SK-N-SH treated with all-trans-retinoic acid at 6 μM for 48 hours (cell line): ENCODE data around the gene SETDB2.

Source experiments
- ATAC-seq: fragments of 200-7000 bp; cut with Tn5 transposase; 3 replicates; pipeline ENCODE4 v1.9.1; 2020; ENCODE audit warnings: mild to moderate bottlenecking, moderate library complexity
- BACH2 ChIP-seq: fragments of 250-450 bp; sonication (Bioruptor Pico); IDR thresholded peaks from 2 replicates; pipeline ENCODE4 v1.9.0; 2021; ENCODE audit warnings: mild to moderate bottlenecking, borderline replicate concordance
- CREB5 ChIP-seq: fragments of 250-450 bp; sonication (Bioruptor Pico); IDR thresholded peaks from 2 replicates; pipeline ENCODE4 v1.5.1; 2020; ENCODE audit warnings: low read depth, mild to moderate bottlenecking, moderate library complexity
- CSDC2 ChIP-seq: fragments of 250-450 bp; sonication (Bioruptor Pico); IDR thresholded peaks from 2 replicates; pipeline ENCODE4 v1.5.0; 2020; ENCODE audit warnings: mild to moderate bottlenecking, moderate library complexity
- CSRNP3 ChIP-seq: fragments of 250-450 bp; sonication (Bioruptor Pico); IDR thresholded peaks from 2 replicates; pipeline ENCODE4 v1.5.1; 2021; ENCODE audit warnings: mild to moderate bottlenecking, moderate library complexity
- ESRRG ChIP-seq: fragments of 250-450 bp; sonication (Bioruptor Pico); IDR thresholded peaks from 2 replicates; pipeline ENCODE4 v1.6.1; 2021; ENCODE audit warnings: mild to moderate bottlenecking
- ISL1 ChIP-seq: fragments of 250-450 bp; sonication (Bioruptor Pico); IDR thresholded peaks from 2 replicates; pipeline ENCODE4 v2.1.2; 2022; ENCODE audit warnings: mild to moderate bottlenecking, moderate library complexity
- PATZ1 ChIP-seq: fragments of 250-450 bp; sonication (Bioruptor Pico); IDR thresholded peaks from 2 replicates; pipeline ENCODE4 v1.8.0; 2020; ENCODE audit warnings: mild to moderate bottlenecking, moderate library complexity, borderline replicate concordance
- RARB ChIP-seq: fragments of 250-450 bp; sonication (Bioruptor Pico); IDR thresholded peaks from 2 replicates; pipeline ENCODE4 v1.8.0; 2021; ENCODE audit warnings: mild to moderate bottlenecking, moderate library complexity
- SNAI2 ChIP-seq: fragments of 250-450 bp; sonication (Bioruptor Pico); IDR thresholded peaks from 2 replicates; pipeline ENCODE4 v1.5.0; 2020; ENCODE audit warnings: mild to moderate bottlenecking, moderate library complexity
- TCF4 ChIP-seq: fragments of 250-450 bp; sonication (Bioruptor Pico); IDR thresholded peaks from 2 replicates; pipeline ENCODE4 v1.8.0; 2021; ENCODE audit warnings: mild to moderate bottlenecking, moderate library complexity, borderline replicate concordance
- TOX ChIP-seq: fragments of 250-450 bp; sonication (Bioruptor Pico); IDR thresholded peaks from 2 replicates; pipeline ENCODE4 v1.8.0; 2021; ENCODE audit warnings: mild to moderate bottlenecking, moderate library complexity, borderline replicate concordance
- TSHZ2 ChIP-seq: fragments of 250-450 bp; sonication (Bioruptor Pico); IDR thresholded peaks from 2 replicates; pipeline ENCODE4 v1.5.0; 2020; ENCODE audit warnings: mild to moderate bottlenecking, moderate library complexity
- ZC3H10 ChIP-seq: fragments of 250-450 bp; sonication (Bioruptor Pico); IDR thresholded peaks from 2 replicates; pipeline ENCODE4 v1.5.1; 2021; ENCODE audit warnings: mild to moderate bottlenecking, moderate library complexity
- ZFP3 ChIP-seq: fragments of 250-450 bp; sonication (Bioruptor Pico); IDR thresholded peaks from 2 replicates; pipeline ENCODE4 v1.5.0; 2020; ENCODE audit warnings: mild to moderate bottlenecking, moderate library complexity
- ZFP30 ChIP-seq: fragments of 450-650 bp; formaldehyde crosslinking; IDR thresholded peaks from 2 replicates; pipeline ENCODE4 v1.5.0; 2022; ENCODE audit warnings: mild to moderate bottlenecking, moderate library complexity
- ZNF565 ChIP-seq: fragments of 450-650 bp; formaldehyde crosslinking; conservative IDR thresholded peaks from 2 replicates; pipeline ENCODE4 v1.5.0; 2020; ENCODE audit warnings: low read depth, mild to moderate bottlenecking, moderate library complexity
- ZNF70 ChIP-seq: fragments of 450-650 bp; formaldehyde crosslinking; IDR thresholded peaks from 2 replicates; pipeline ENCODE4 v1.5.0; 2020; ENCODE audit warnings: mild to moderate bottlenecking, moderate library complexity
- ZNF8 ChIP-seq: fragments of 450-650 bp; formaldehyde crosslinking; IDR thresholded peaks from 2 replicates; pipeline ENCODE4 v1.5.0; 2020; ENCODE audit warnings: mild to moderate bottlenecking, moderate library complexity

The SETDB2 gene

GRCh38 chr13:49441846-49442245 is 2.2 kb upstream of the SETDB2 start:
- no peak for TF ChIP-seq CSRNP3
- TF ChIP-seq ZNF565 (CRISPR knock-in tag), result no peak
- no peak for TF ChIP-seq PATZ1 (CRISPR knock-in tag)
- no peak for TF ChIP-seq BACH2 (CRISPR knock-in tag)
- TF ChIP-seq CSDC2 (CRISPR knock-in tag), result no peak
- no peak for ATAC-seq

GRCh38 chr13:49443357-49443703 is 744 bp upstream of the SETDB2 start:
- TF ChIP-seq CSRNP3 (no peak), PATZ1 (CRISPR knock-in tag) (no peak), ISL1 (CRISPR knock-in tag) (no peak), ZFP30 (no peak), ZNF565 (CRISPR knock-in tag) (no peak), TCF4 (CRISPR knock-in tag) (no peak; the same call in 1 of the 2 replicates), ZNF8 (CRISPR knock-in tag) (no peak)
- peak; percentile 22 for ATAC-seq

- TF ChIP-seq ZNF70 (0 out of 2 replicates have a peak, but pooled peaks have one; percentile 10), BACH2 (CRISPR knock-in tag) (no peak), ZFP3 (CRISPR knock-in tag) (0 out of 2 replicates have a peak, but pooled peaks have one; percentile 12)
- peak; percentile 41 for ATAC-seq
These were observed 686 bp downstream of the SETDB2 start for GRCh38 chr13:49444524-49445395.

DNA sequence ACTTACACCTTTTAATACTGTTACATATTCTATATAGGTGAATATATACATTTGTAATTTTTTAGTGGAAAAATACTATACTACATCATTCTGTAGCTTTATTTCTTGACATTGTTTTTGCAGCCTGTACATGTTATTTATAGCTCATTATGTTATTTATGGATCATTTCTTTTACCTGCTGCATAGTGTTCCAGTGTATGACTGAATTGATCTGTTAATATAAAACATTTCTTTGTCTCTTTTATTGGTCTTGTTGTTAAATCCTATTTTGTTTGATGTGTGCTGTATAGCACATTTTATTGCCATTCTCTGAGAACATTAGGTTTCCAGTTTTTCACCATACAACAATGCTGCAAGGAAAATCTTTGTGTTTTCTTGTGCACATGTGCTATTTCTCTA is 2.4 kb downstream of the SETDB2 start:
- TF ChIP-seq CREB5 (no peak), ZNF8 (CRISPR knock-in tag) (no peak), ISL1 (CRISPR knock-in tag) (no peak), ZNF70 (no peak), TCF4 (CRISPR knock-in tag) (no peak), TSHZ2 (CRISPR knock-in tag) (no peak), PATZ1 (CRISPR knock-in tag) (no peak), ESRRG (CRISPR knock-in tag) (no peak), RARB (CRISPR knock-in tag) (no peak), ZC3H10 (CRISPR knock-in tag) (no peak), CSDC2 (CRISPR knock-in tag) (no peak), SNAI2 (CRISPR knock-in tag) (no peak), TOX (CRISPR knock-in tag) (no peak)
- no peak for ATAC-seq
